Head of caudate nucleus (tissue), 42 donors: ENCODE measurements around the gene CD109.
"Not testable (repeated sequence)": the region's sequence is repeated elsewhere in the genome, so short reads cannot be mapped to it uniquely, and the experiment has no call there.

Source experiments
- DNase-seq, 42 donors: peaks; one replicate each; pipeline versions ENCODE4 v3.0.0 to v3.0.0-alpha.2; 2020 to 2021; ENCODE audit warnings: mixed read lengths in 7 of 42
- intact Hi-C: fragments of 100-400 bp; cut with DNase I; formaldehyde crosslinking; loops from one replicate; pipeline ENCODE4 v1.15.0; 2022

CD109 gene

DNA sequence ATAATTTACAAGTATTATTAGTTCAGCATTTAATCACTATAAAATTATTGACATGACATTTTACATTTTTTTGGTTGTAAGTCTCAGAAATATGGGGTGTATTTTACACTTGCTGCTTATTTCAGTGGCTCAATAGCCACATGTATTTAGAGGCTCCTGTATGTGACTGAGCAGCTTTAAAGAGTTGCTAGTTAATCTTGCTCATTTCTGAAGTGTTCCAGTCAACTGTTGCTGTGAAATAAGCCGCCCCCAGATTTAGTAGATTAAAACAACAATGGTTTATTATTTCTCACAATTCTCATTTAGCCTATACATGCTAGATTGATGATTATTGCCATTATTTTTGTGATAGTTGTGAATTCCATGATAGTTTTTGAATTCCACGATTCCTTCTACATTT lies 23.0 kb downstream of the CD109 start:
- DNase-seq: no peak
- intact Hi-C loops: no loop called here

DNA sequence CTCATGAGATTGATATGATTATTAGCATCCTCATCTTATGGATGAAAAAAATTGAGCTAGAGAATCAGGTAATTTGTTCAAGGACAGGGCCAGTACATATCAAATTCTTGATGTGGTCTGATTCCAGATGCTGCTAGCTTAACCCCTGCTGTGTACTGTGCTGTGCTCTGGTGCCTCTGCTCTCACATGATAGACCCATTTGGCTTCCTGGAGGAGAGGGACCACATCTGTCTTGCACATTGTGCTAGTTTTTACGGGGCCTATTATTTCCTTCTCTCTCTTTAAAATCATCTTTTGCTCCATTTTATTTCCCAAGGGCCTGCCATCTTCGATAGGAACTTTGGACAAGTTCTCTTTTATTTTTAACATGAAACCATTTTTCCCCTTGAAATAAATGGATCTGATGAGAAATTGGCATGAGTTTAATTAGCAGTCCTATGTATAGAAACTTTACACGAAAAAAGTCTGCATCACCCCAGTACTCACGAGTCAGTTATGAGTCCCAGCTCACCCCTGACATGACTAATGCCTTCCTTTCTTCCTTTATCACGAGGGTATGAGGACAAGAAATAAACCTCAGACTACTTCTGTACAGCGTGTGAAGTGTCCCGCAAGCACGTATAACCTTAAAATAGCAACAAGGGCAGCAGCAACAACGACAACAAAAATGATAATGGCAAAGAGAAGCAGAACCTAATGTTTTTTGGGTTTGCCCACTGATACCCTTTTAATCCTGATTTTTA lies 26.5 kb downstream of the CD109 start:
- intact Hi-C loops: no loop called here
- no peak for DNase-seq

DNA sequence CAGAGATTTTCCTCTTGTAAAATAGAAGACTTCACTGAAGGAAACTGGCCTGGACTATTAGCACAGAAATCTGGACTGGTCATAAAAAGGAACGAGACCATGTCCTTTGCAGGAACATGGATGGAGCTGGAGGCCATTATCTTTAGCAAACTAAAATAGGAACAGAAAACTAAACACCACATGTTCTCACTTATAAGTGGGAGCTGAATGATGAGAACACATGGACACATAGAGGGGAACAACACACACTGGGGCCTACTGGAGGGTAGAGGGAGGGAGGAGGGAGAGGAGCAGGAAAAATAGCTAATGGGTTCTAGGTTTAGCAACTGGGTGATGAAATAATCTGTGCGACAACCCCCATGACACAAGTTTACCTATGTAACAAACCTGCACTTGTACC lies 27.5 kb downstream of the CD109 start:
- DNase-seq: not testable (repeated sequence)

DNA sequence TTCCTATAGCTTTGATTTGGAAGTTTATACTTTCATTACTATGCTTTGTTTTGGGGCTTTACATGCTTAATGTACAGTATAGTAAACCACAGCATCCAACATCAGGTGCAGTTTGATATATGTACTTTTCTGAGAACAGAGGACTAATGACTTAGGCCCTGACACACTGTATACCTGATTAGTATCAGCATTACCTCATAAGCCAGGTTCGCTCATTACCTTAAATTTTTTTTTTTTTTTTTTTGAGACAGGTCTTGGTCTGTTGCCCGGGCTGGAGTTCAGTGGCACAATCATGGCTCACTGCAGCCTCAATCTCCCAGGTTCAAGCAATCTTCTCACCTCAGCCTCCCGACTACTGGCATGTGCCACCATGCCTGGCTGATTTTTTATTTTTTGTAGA lies 28.4 kb downstream of the CD109 start:
- intact Hi-C loops: no loop called here
- DNase-seq: no peak

More for the DNA sequence above, 27.5 kb downstream of the CD109 start:
- intact Hi-C loops: not testable (repeated sequence)

DNA sequence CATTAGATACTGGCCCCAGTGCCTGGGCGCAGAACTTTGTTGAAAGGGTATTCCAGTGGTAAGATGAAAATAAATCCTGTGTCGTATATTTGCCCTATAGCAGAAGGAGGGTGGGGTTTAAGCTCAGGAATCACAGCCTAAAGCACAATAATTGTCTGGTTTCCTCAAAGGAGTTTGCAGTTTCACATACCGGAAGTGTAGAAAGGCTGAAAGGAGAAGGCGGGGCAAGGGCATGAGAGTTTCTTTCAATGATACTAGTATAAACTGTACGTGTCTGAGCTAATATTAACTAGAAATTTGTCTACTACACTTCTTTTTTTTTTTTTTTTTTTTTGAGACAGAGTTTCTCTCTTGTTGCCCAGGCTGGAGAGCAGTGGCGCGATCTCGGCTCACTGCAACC lies 29.2 kb downstream of the CD109 start:
- DNase-seq, intact Hi-C loops: not testable (repeated sequence)

DNA sequence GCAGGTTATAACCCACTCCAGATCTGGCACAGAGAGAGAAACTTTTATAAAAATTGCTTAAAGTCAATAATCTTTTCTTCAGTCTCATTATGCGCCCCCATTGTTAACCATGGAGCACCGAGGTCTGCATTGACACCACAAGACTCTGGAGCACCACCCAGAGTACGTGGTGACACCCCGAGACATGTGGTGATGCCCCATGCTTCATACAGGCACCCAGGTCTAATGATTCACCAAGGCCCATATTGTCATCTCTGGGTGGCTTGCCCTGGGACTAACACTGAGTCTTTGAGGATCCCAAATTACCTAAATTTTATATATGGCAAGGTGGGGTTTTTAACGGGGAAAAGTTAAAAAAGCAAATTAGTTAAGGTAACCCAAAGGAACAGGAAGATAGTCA lies 31.1 kb downstream of the CD109 start:
- no peak for DNase-seq
- intact Hi-C loops: no loop called here

DNA sequence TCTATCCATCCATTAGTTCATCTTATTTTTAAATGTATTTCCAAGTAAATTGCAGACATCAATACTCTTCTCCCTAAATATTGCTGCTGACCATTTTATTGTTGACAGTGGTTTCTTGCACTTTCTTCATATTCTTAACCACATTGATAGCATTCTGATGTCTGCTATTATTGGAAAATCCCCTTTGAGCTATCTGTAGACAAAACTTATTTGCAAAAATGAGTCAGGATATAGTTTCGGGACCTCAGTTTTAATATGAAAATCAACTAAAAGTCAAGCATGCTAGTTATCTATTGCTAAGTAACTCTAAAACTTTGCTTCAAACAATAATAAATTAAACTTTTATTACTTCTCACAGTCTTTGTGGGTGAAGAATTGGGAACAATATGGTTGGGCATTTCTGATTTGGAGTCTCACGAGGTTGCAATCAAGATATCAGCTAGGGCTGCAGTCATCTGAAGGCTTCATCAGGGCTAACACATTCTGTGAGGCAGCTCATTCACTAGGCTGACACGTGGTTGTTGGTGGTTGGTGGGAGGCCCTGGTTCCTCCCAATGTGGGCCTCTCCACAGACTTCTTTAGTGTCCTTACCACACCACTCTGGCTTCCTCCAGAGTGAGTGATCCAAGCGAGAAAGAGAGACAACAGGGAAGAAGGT lies 32.7 kb downstream of the CD109 start:
- intact Hi-C loops: no loop called here
- DNase-seq: no peak

DNA sequence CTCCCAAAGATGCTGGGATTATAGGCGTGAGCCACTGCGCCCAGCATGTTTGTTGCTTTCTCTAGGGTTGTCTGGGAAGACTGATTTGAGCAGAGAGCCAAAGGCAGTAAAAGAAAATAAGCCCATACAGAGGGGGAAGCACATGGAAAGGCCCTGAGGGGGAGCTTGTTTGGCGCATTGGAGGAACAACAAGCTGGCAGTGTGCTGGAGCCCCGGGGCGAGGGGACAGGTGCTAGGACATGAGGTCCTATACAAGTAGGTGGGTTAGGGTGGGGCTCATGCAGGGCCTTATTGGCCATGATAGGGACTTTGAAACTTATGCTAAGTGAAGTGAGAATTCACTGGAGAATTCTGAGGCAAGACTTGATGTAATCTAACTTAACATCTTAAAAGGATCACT lies 35.3 kb downstream of the CD109 start:
- intact Hi-C loops: loop anchor here (10.0 kb wide), 1 partner anchor 56 kb away; no protein-coding TSS in a partner anchor
- DNase-seq: no peak

DNA sequence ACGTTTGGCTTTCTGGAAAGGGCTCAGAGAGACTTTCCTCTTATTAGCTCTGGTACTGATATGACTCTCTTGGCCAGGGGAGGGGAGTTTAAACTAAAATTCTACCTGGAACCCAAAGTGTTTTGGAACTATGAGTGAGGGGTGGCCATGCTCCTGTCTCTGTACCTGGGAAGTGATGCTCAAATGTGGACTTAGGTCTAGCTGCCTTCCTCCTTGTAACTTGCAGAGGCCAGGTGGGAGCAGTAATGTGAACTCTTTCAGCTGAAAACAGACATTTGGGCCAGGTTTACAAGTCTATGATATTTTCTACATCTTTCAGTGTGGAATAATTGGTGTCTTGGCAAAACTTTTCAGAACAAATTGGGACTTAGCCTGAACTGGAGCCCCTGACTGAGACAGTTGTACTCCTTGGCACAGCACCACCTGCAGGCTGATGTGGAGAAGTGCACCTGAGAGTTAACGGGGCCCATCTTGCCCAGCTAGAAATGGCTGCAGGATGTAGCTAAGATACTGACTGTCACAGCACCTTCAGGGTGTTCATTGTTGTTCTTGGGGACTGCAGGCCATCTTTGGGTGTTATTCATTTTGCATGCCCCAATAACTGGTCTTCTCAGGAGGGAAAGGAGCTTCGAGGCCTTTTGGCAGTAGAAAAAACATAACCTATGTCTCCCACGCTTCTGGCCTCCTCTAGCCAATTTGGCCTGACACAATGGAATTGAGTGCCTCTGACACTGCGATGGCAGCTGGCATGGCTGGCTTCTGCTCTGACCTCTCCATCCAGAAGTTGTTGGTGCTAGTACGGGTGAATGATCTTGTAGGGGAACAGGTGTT lies 37.1 kb downstream of the CD109 start:
- DNase-seq: peak; percentile 39 to 86 (median 68)
- intact Hi-C loops: loop anchor here (10.0 kb wide), 1 partner anchor 58 kb away; no protein-coding TSS in a partner anchor

DNA sequence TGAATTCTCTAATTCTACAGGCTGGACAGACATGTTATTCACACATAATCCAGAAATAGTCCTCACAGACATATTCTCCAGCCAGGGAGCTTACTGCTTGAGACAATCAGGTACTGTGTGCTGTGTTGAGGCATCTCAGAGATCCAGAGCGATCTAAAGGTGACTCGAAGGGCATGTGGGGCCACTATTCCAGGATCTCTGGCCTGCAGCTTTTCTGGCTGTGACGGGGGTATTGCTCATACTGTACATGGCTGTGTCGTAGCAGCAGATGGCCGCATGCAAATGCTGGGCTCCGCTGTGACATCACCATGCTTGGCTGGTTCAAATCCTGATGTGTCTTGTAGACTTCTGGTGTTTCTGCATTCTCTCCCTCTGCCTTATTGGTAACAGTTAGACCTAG lies 37.8 kb downstream of the CD109 start:
- intact Hi-C loops: loop anchor here (10.0 kb wide), 1 partner anchor 59 kb away; no protein-coding TSS in a partner anchor
- DNase-seq: no peak

DNA sequence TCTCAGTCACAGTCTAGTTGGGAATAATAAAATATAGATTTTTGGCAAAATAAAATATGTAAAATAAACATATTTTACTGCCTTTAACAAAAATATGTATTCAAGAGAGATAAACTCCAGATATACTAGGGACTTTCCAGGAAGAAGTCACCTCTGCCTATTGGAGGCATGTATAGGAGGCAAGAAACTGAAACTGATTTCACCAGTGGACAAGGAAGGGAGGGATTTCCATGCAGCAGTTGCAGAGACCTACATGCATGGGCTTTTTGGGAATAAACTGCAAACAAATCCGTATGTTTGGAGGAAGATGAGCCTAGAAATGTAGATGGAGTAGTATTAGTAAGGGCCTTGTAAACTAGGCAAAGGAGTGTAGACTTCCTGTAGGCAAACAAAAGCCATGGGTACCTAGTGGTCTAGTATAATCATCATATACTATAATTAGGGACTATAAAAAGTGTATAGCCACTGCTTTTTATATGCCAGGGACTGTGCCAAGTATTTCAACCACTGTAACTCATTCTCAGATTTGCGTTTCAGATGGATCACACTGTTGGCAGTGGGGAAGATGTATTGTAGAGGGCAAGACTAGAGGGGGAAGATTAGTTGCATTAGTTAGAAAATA lies 38.9 kb downstream of the CD109 start:
- intact Hi-C loops: loop anchor here (5.0 to 10.0 kb wide), 2 partner anchors 60 to 1472 kb away; partner anchors contain the start of gene COL12A1

DNA sequence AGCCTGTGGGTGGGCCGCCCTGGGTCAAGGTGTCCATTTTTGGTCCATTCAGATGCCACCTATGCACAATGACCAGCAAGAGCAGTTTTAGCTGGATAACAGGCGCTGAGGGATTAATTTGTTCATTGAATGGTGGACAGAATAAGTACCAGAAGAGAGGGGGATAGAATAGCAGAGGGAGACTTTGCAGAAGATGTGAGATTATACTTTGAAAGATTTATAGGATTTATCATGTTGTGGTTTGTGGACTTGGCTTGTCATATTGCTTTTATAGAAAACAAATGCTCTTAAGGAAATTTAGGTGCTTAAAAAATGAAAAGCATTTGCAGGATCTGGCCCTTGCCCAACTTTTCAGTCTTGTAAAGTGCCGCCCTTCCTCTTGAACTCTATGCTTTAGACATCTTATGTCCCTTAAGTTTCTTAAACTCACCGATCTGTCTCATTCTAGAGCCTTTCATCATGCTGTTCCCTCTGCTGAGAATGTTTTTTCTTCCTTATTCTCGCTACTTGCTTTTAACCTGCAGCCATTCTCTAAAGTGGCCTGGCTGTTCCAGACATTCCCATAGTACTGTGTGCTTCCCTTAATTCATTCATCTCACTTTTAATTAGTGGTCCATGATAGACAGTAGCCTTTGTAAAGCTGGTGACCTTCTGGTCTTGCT lies 42.5 kb downstream of the CD109 start:
- DNase-seq: no peak
- intact Hi-C loops: loop anchor here (5.0 to 10.0 kb wide), 2 partner anchors 64 to 1469 kb away; partner anchors contain the start of gene COL12A1

More for the DNA sequence above, 38.9 kb downstream of the CD109 start:
- no peak for DNase-seq

DNA sequence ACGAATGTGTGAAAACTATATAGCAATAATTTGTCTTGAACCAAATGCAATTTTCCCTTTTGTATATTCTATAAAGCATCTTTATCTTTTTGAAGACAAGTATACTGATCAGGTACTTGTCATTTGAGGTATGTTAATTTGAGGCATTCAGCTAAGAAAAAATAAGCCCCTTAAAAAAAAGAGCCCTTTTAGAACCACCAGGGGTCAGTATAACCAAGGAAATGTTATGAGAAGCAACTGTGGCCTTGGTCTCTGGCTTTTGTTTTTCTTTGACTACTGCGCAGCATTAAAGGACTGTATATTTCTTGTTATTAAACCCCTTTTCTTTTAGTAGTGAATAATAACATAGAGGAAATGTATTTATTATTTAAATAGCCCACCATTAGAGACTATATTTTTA lies 43.1 kb downstream of the CD109 start:
- peak in 4 of 42 donors; percentile 5 to 62 (median 14) for DNase-seq
- intact Hi-C loops: loop anchor here (5.0 to 10.0 kb wide), 2 partner anchors 64 to 1468 kb away; partner anchors contain the start of gene COL12A1

DNA sequence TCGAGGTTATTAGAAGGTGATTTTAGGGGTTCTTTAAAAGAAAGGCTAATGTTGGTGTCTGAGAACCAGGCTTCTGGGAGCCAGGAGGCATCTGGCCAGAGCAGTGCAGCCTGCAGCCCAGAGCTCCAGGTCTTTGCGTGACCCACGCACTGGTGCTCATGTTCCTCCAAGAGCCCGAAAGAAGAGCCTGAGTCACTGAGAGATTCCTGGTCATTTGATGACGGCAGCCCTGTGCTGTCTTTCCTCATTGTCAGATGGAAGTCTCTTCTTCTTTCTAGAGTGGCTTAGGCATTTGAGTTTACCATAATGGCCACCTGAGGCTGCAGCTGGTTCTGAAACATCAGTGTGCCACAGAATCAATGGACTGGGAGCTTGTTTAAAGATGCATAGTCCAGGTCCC lies 46.4 kb downstream of the CD109 start:
- DNase-seq: no peak
- intact Hi-C loops: no loop called here

DNA sequence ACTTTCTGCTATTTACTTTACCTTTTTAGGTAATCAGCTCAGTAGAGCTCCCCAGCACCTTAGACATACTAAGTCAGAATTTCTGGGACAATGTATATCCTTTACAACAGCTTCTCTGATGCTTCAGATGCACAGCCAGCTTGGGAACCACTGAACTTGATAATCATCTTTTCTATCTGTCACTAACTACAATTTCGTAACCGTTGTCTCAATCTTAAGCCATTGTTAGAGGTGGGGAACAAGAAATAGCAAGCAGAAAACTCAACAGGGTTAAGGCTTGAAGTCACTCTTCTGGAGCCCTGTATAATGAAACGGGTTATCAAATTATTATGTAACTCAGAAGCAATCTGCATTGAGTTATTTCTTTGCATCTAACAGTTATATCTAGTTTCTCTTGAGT lies 47.1 kb downstream of the CD109 start:
- DNase-seq: no peak
- intact Hi-C loops: no loop called here

DNA sequence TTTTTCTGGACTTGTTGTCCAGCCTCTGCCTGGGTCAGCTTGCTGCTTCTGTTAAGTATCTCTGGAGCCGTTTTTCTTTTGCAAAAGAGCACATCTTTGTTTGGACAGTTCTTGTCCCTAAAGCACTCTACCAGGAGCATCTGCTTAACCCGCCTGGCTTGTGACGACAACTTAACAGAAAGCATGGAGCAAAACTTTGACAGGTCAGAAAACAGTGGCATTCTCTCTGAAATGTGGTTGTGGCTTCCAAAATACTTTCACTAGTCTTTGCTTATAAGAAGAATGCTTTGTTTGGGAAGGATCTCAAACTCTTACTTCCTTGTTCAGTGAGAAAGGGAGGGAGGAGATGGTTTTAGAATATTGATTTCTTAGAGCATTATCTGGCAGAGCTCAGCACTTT lies 47.6 kb downstream of the CD109 start:
- no peak for DNase-seq
- intact Hi-C loops: no loop called here

DNA sequence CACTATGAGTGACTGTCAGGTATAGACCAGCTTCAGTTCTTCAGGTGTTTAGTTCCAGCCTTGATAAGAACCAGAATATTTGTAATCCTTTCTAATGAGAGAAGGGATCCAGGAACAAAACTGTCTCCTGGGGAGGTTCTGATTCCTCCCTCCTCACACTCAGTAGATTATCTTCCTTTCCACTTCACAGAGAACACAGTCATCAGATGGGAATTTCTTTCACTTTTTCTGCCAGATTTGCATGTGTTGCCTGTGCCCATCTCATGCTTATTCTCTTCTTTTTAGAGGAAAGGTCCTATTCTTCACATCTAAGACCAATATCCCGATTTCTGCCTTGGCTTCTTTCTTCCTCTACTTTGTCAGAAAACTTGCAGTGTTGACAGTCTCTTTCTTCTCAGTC lies 50.8 kb downstream of the CD109 start:
- intact Hi-C loops: no loop called here
- DNase-seq: no peak

DNA sequence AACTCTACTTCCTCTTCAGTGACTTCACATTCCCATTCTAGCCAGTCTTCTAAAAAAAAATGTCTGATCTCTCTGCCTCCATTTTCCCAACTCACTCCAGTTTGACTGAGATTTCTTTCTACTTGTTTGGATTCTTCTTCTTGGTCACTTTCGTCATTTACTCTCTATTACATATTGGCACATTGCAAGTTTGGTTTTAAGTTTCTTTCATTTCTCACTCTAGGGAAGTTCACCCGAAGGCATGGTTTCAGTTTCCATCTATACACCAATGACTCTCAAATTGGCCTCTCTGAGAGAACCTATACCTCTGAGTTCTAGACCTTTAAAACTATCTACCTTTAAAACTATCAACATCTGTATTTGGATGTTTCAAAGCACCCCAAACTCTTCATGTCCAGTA lies 51.3 kb downstream of the CD109 start:
- DNase-seq: no peak
- intact Hi-C loops: no loop called here

DNA sequence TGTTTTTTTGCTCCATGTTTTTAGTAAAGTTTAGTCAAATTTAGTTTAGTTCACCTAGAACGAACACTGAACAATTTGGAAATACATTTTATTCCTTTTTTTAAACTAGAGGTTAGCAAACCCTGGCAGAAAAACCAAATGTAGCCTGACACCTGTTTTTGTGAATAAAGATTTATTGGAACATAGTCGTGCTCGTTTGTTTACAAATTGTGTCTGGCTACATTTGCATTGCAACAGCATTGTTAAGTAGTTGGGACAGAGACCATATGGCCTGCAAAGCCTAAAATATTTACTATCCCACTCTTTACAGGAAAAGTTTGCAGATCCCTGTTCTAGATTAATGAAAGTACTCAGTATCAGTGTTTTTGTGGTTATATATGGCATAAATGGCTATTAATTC lies 56.9 kb downstream of the CD109 start:
- intact Hi-C loops: no loop called here
- DNase-seq: no peak
